Measurements from ENCODE around the gene SGK1.
"Not testable (repeated sequence)": the region's sequence is repeated elsewhere in the genome, so short reads cannot be mapped to it uniquely, and the experiment has no call there.

SGK1 gene

GRCh38 chr6:134211297-134211696, 106.6 kb downstream of the SGK1 start:
- Histone ChIP-seq H3K9me3 (ENCODE audit: low read length) (no peaks in the 10 kb centered on the region), H3K9me2 (ENCODE audit: low read depth, low read length) (no peaks in the 10 kb centered on the region), H3F3A (ENCODE audit: insufficient read depth, low read length) (no peaks in the 10 kb centered on the region), H3K4me1 (ENCODE audit: insufficient read depth, low read length, severe bottlenecking) (no peaks in the 10 kb centered on the region), H3K36me3 (ENCODE audit: insufficient read depth, low read length) (no peaks in the 10 kb centered on the region), H3K79me2 (ENCODE audit: insufficient read depth, low read length) (no peaks in the 10 kb centered on the region), H3K4me2 (ENCODE audit: low read length) (no peak overlapping the region), H3K27me3 (ENCODE audit: insufficient read depth, low read length) (no peaks in the 10 kb centered on the region), H3K4me3 (ENCODE audit: low read depth, low read length, poor library complexity, severe bottlenecking) (no peak overlapping the region), H3K27ac (ENCODE audit: low read depth, low read length, poor library complexity, severe bottlenecking) (no peak overlapping the region), H3K9ac (ENCODE audit: low read length) (no peak overlapping the region), H2AFZ (ENCODE audit: low read length) (no peak overlapping the region), H4K20me1 (ENCODE audit: insufficient read depth, low read length) (no peaks in the 10 kb centered on the region)
- no peak for TF ChIP-seq EZH2 (IDR thresholded peaks at IDR 0.05; ENCODE audit: borderline replicate concordance, low read length)
- TF ChIP-seq CTCF (IDR thresholded peaks at IDR 0.05; ENCODE audit: low read length): no peak

GRCh38 chr6:134207421-134207820, 110.5 kb downstream of the SGK1 start:
- H3K4me2 ChIP-seq (ENCODE audit: low read length): no peak overlapping the region
- H3K27ac ChIP-seq (ENCODE audit: low read depth, low read length, poor library complexity, severe bottlenecking): no peak overlapping the region
- H4K20me1 ChIP-seq (ENCODE audit: insufficient read depth, low read length): no peaks in the 10 kb centered on the region
- no peak overlapping the region for H3K9ac ChIP-seq (ENCODE audit: low read length)
- no peak overlapping the region for H3K4me3 ChIP-seq (ENCODE audit: low read depth, low read length, poor library complexity, severe bottlenecking)
- no peak overlapping the region for H2AFZ ChIP-seq (ENCODE audit: low read length)
- H3K79me2 ChIP-seq (ENCODE audit: insufficient read depth, low read length): no peaks in the 10 kb centered on the region
- H3K27me3 ChIP-seq (ENCODE audit: insufficient read depth, low read length): no peaks in the 10 kb centered on the region
- no peaks in the 10 kb centered on the region for H3K9me2 ChIP-seq (ENCODE audit: low read depth, low read length)
- H3F3A ChIP-seq (ENCODE audit: insufficient read depth, low read length): no peaks in the 10 kb centered on the region
- no peak for TF ChIP-seq CTCF (IDR thresholded peaks at IDR 0.05; ENCODE audit: low read length)
- no peak for TF ChIP-seq EZH2 (IDR thresholded peaks at IDR 0.05; ENCODE audit: borderline replicate concordance, low read length)
- no peaks in the 10 kb centered on the region for H3K9me3 ChIP-seq (ENCODE audit: low read length)
- no peaks in the 10 kb centered on the region for H3K36me3 ChIP-seq (ENCODE audit: insufficient read depth, low read length)
- no peaks in the 10 kb centered on the region for H3K4me1 ChIP-seq (ENCODE audit: insufficient read depth, low read length, severe bottlenecking)

GRCh38 chr6:134205366-134205765, 112.5 kb downstream of the SGK1 start:
- no peak overlapping the region for H3K4me3 ChIP-seq (ENCODE audit: low read depth, low read length, poor library complexity, severe bottlenecking)
- no peaks in the 10 kb centered on the region for H3K9me2 ChIP-seq (ENCODE audit: low read depth, low read length)
- H3F3A ChIP-seq (ENCODE audit: insufficient read depth, low read length): no peaks in the 10 kb centered on the region
- H3K27ac ChIP-seq (ENCODE audit: low read depth, low read length, poor library complexity, severe bottlenecking): no peak overlapping the region
- H3K9me3 ChIP-seq (ENCODE audit: low read length): no peaks in the 10 kb centered on the region
- no peak overlapping the region for H2AFZ ChIP-seq (ENCODE audit: low read length)
- H3K9ac ChIP-seq (ENCODE audit: low read length): no peak overlapping the region
- no peaks in the 10 kb centered on the region for H3K27me3 ChIP-seq (ENCODE audit: insufficient read depth, low read length)
- no peaks in the 10 kb centered on the region for H3K79me2 ChIP-seq (ENCODE audit: insufficient read depth, low read length)
- H3K4me2 ChIP-seq (ENCODE audit: low read length): no peak overlapping the region
- no peaks in the 10 kb centered on the region for H4K20me1 ChIP-seq (ENCODE audit: insufficient read depth, low read length)
- H3K36me3 ChIP-seq (ENCODE audit: insufficient read depth, low read length): no peaks in the 10 kb centered on the region
- no peaks in the 10 kb centered on the region for H3K4me1 ChIP-seq (ENCODE audit: insufficient read depth, low read length, severe bottlenecking)
- TF ChIP-seq EZH2 (IDR thresholded peaks at IDR 0.05; ENCODE audit: borderline replicate concordance, low read length): no peak
- TF ChIP-seq CTCF (IDR thresholded peaks at IDR 0.05; ENCODE audit: low read length): no peak

- not testable (repeated sequence) for H3K9me3 ChIP-seq (ENCODE audit: low read length); H3K4me3 ChIP-seq (ENCODE audit: low read depth, low read length, poor library complexity, severe bottlenecking); H3F3A ChIP-seq (ENCODE audit: insufficient read depth, low read length); H3K4me1 ChIP-seq (ENCODE audit: insufficient read depth, low read length, severe bottlenecking); H3K9ac ChIP-seq (ENCODE audit: low read length); H3K4me2 ChIP-seq (ENCODE audit: low read length); H2AFZ ChIP-seq (ENCODE audit: low read length); H3K27ac ChIP-seq (ENCODE audit: low read depth, low read length, poor library complexity, severe bottlenecking); H3K27me3 ChIP-seq (ENCODE audit: insufficient read depth, low read length); H4K20me1 ChIP-seq (ENCODE audit: insufficient read depth, low read length); H3K36me3 ChIP-seq (ENCODE audit: insufficient read depth, low read length); H3K9me2 ChIP-seq (ENCODE audit: low read depth, low read length); H3K79me2 ChIP-seq (ENCODE audit: insufficient read depth, low read length)
Measured at GRCh38 chr6:134204759-134205158, 113.2 kb downstream of the SGK1 start.
